CD14-positive monocyte (primary cell): ENCODE data around the gene FAM149B1. TPM values are rescaled to one million over a fixed set of nuclear protein-coding genes. Genes with fewer than 3 reads are reported as not detected.

ENCODE experiments used
- DNase-seq, 3 donors: peaks; one replicate each; pipeline ENCODE4 v3.0.0-alpha.2; 2011 to 2022
- H2AFZ ChIP-seq: 2 replicates; pipeline ENCODE4 v1.6.0; 2012; ENCODE audit warnings: mild to moderate bottlenecking, low read depth, low read length, inconsistent platforms; ENCODE audit not compliant: insufficient read depth, poor library complexity, severe bottlenecking
- H3K27ac ChIP-seq, 2 donors: 1 replicate in 1 of 2; 2 replicates in 1 of 2; pipeline ENCODE4 v1.5.1; 2012 to 2013; ENCODE audit warnings: low read length in 2 of 2, control low read depth in 1 of 2, inconsistent platforms in 1 of 2, low read depth in 1 of 2, mild to moderate bottlenecking in 1 of 2
- H3K27me3 ChIP-seq, 2 donors: one replicate each; pipeline versions ENCODE4 v1.6.0 to v1.6.1; 2011 to 2013; ENCODE audit warnings: low read length in 2 of 2; ENCODE audit not compliant: control insufficient read depth in 2 of 2, insufficient read depth in 2 of 2
- H3K36me3 ChIP-seq, 2 donors: replicated peaks in 1 of 2; 1 replicate in 1 of 2; 2 replicates in 1 of 2; pipeline versions ENCODE4 v1.5.1 to v1.6.1; 2012 to 2013; ENCODE audit warnings: low read length in 2 of 2, control low read depth in 1 of 2, inconsistent platforms in 1 of 2, mild to moderate bottlenecking in 1 of 2; ENCODE audit not compliant: insufficient read depth in 2 of 2, control insufficient read depth in 1 of 2
- H3K4me1 ChIP-seq, 2 donors: 1 replicate in 1 of 2; 2 replicates in 1 of 2; pipeline versions ENCODE4 v1.5.1 to v1.6.1; 2012 to 2013; ENCODE audit warnings: low read length in 2 of 2, control low read depth in 1 of 2, inconsistent platforms in 1 of 2, mild to moderate bottlenecking in 1 of 2, moderate library complexity in 1 of 2; ENCODE audit not compliant: insufficient read depth in 2 of 2, control insufficient read depth in 1 of 2
- H3K4me2 ChIP-seq: replicated peaks from 2 replicates; pipeline ENCODE3; 2012; ENCODE audit warnings: low read length, moderate library complexity, mild to moderate bottlenecking; ENCODE audit not compliant: poor library complexity, severe bottlenecking; ENCODE audit errors: extremely low read depth
- H3K4me3 ChIP-seq, 3 experiments: fragments of 200-600 bp in 1 of 3; sonication (generic) in 1 of 3; replicated peaks in 1 of 3; 1 replicate in 2 of 3; 2 replicates in 1 of 3; pipeline ENCODE4 v1.5.1; 2011 to 2013; ENCODE audit warnings: low read length in 3 of 3, mild to moderate bottlenecking in 3 of 3, control low read depth in 2 of 3, low read depth in 2 of 3, inconsistent platforms in 1 of 3, moderate library complexity in 1 of 3
- H3K79me2 ChIP-seq: 2 replicates; pipeline ENCODE4 v1.6.0; 2012; ENCODE audit warnings: mild to moderate bottlenecking, control low read depth, inconsistent platforms, low read length, moderate library complexity; ENCODE audit not compliant: insufficient read depth
- H3K9ac ChIP-seq: 2 replicates; pipeline ENCODE4 v1.6.0; 2017; ENCODE audit warnings: low read length, mild to moderate bottlenecking; ENCODE audit not compliant: insufficient read depth, poor library complexity, severe bottlenecking
- H3K9me3 ChIP-seq, 2 donors: replicated peaks in 1 of 2; 1 replicate in 1 of 2; 2 replicates in 1 of 2; pipeline versions ENCODE4 v1.5.1 to v1.6.1; 2012 to 2013; ENCODE audit warnings: low read length in 2 of 2, control low read depth in 1 of 2; ENCODE audit not compliant: control insufficient read depth in 1 of 2, insufficient read depth in 1 of 2
- H4K20me1 ChIP-seq: 2 replicates; pipeline ENCODE4 v1.6.0; 2012; ENCODE audit warnings: mild to moderate bottlenecking, low read length, control low read depth, moderate library complexity; ENCODE audit not compliant: insufficient read depth
- H3K27ac Mint-ChIP-seq, 7 donors: one replicate each; pipeline ENCODE4 v1.8.0; 2020; ENCODE audit warnings: mild to moderate bottlenecking in 7 of 7, mixed read lengths in 7 of 7, moderate library complexity in 6 of 7, inconsistent platforms in 2 of 7
- H3K27me3 Mint-ChIP-seq, 3 donors: one replicate each; pipeline ENCODE4 v1.8.0; 2021 to 2022; ENCODE audit warnings: low read depth in 3 of 3, mild to moderate bottlenecking in 3 of 3, mixed read lengths in 3 of 3, moderate library complexity in 3 of 3, inconsistent platforms in 1 of 3
- H3K36me3 Mint-ChIP-seq, 2 donors: one replicate each; pipeline ENCODE4 v1.8.0; 2020; ENCODE audit warnings: mixed read lengths in 2 of 2, inconsistent platforms in 1 of 2, mild to moderate bottlenecking in 1 of 2
- H3K4me1 Mint-ChIP-seq: one replicate; pipeline ENCODE4 v1.8.0; 2020; ENCODE audit warnings: mild to moderate bottlenecking, mixed read lengths
- H3K4me3 Mint-ChIP-seq, 2 donors: one replicate each; pipeline ENCODE4 v1.8.0; 2020; ENCODE audit warnings: mild to moderate bottlenecking in 2 of 2, mixed read lengths in 2 of 2, moderate library complexity in 1 of 2
- H3K9me3 Mint-ChIP-seq, 7 donors: one replicate each; pipeline ENCODE4 v1.8.0; 2020 to 2022; ENCODE audit warnings: mixed read lengths in 7 of 7, mild to moderate bottlenecking in 6 of 7, moderate library complexity in 6 of 7, inconsistent platforms in 2 of 7
- CTCF ChIP-seq: fragments of 200-600 bp; IDR thresholded peaks from one replicate; pipeline ENCODE4 v1.8.0; 2022; ENCODE audit warnings: antibody characterized with exemption, mild to moderate bottlenecking
- WGBS: methylation state at CpG from one replicate; pipeline ENCODE4 v1.1.5; 2013; ENCODE audit warnings: missing lambda C conversion rate; ENCODE audit not compliant: insufficient coverage; 5-methylcytosine and 5-hydroxymethylcytosine counted together
- intact Hi-C, 2 donors: fragments of 100-400 bp; cut with micrococcal nuclease; formaldehyde crosslinking; loops; one replicate each; pipeline versions ENCODE4 v1.15.0 to v1.15.1; 2023
- polyA plus RNA-seq, 3 donors: library from polyadenylated mRNA; depleted of rRNA in 1 of 3; unstranded in 2 of 3; stranded (reverse) in 1 of 3; fragments of 300-500 nt in 2 of 3; fragments of >200 nt in 1 of 3; fragmentation: Illumina TruSeq in 2 of 3; gene quantifications; 1 replicate in 2 of 3; 2 replicates in 1 of 3; pipeline ENCODE4 v1.2.3, GENCODE V29; 2012 to 2021

The FAM149B1 gene
- polyA plus RNA-seq, 3 donors: 2.6 to 19.3 (median 2.6) TPM

GRCh38 chr10:73251683-73252444, 83.9 kb downstream of the FAM149B1 start:
- Mint-ChIP-seq H3K27ac (peak overlapping the region; percentile 96 to 99 (median 98)), H3K27me3 (peaks cover 0 to 2% (median 0%) of the 10 kb centered on the region in 3 donors), H3K4me1 (peaks cover 28% of the 10 kb centered on the region), H3K4me3 (peak overlapping the region; percentile 98 to 99), H3K36me3 (peaks cover 17 to 21% of the 10 kb centered on the region in 2 donors), H3K9me3 (no peaks in the 10 kb centered on the region)
- TF ChIP-seq CTCF: no peak
- H3K36me3 ChIP-seq: peaks cover 8 to 20% of the 10 kb centered on the region in 2 donors
- H3K4me1 ChIP-seq: peaks cover 25% of the 10 kb centered on the region in 2 donors
- peak overlapping the region; percentile 68 to 91 (median 90) for H3K4me3 ChIP-seq
- no peak for DNase-seq
- no peaks in the 10 kb centered on the region for H3K27me3 ChIP-seq
- no peaks in the 10 kb centered on the region for H3K9me3 ChIP-seq
- H4K20me1 ChIP-seq: no peaks in the 10 kb centered on the region
- peak overlapping the region; percentile 93 for H2AFZ ChIP-seq
- intact Hi-C loops: no loop called here
- peak overlapping the region; percentile 90 for H3K9ac ChIP-seq
- peaks cover 45% of the 10 kb centered on the region for H3K79me2 ChIP-seq
- peak overlapping the region; percentile 81 for H3K4me2 ChIP-seq
- 26% methylated on average over 21 of the region's 23 CpGs for WGBS
- H3K27ac ChIP-seq: peak overlapping the region; percentile 94 to 97

- H3K79me2 ChIP-seq: peaks cover 43% of the 10 kb centered on the region
- WGBS: under 1% methylated on average over 42 of the region's 51 CpGs
These were observed 84.7 kb downstream of the FAM149B1 start, which contains the start of gene MRPS16 for GRCh38 chr10:73252445-73253224. Gene MRPS16 (minus strand): TSS chr10:73252644. CDS start chr10:73252482, 162 bp downstream.

More at GRCh38 chr10:73252445-73253224, 84.7 kb downstream of the FAM149B1 start, which contains the start of gene MRPS16:
- Histone ChIP-seq H3K27me3 (no peaks in the 10 kb centered on the region), H3K4me3 (peak within 1 kb of the TSS; percentile 68 to 91 (median 90)), H3K4me2 (peak within 1 kb of the TSS; percentile 81), H2AFZ (peak within 1 kb of the TSS; percentile 93), H3K9ac (peak within 1 kb of the TSS; percentile 90), H3K27ac (peak within 1 kb of the TSS; percentile 94 to 97), H3K36me3 (peaks cover 8 to 20% of the 10 kb centered on the region in 2 donors), H3K9me3 (no peaks in the 10 kb centered on the region), H3K4me1 (peaks cover 21 to 22% of the 10 kb centered on the region in 2 donors), H4K20me1 (no peaks in the 10 kb centered on the region)
- intact Hi-C loops: no loop called here
- H3K4me1 Mint-ChIP-seq: peaks cover 27% of the 10 kb centered on the region
- H3K27ac Mint-ChIP-seq: peak within 1 kb of the TSS; percentile 96 to 99 (median 98)
- no peak for TF ChIP-seq CTCF
- peaks cover 0 to 2% (median 0%) of the 10 kb centered on the region in 3 donors for H3K27me3 Mint-ChIP-seq
- H3K4me3 Mint-ChIP-seq: peak within 1 kb of the TSS; percentile 98 to 99
- peak; percentile 86 to 91 (median 87) for DNase-seq
- H3K9me3 Mint-ChIP-seq: peaks cover 0 to 2% (median 0%) of the 10 kb centered on the region in 7 donors
- H3K36me3 Mint-ChIP-seq: peaks cover 17 to 21% of the 10 kb centered on the region in 2 donors
